H1 (cell line): ENCODE measurements around the gene DNAAF5. TPM values are rescaled to one million over a fixed set of nuclear protein-coding genes. Genes with fewer than 3 reads are reported as not detected.

Experiments
- CTCF ChIA-PET: fragments of 300-600 bp; sonication (Branson Sonifier 250); formaldehyde crosslinking; loops from one replicate; lab custom pipeline; 2021; ENCODE audit not compliant: partially characterized antibody; lab: Charles Lee
- POLR2A ChIA-PET: fragments of 300-600 bp; sonication (Branson Sonifier 250); formaldehyde crosslinking; loops from one replicate; lab custom pipeline; 2021; ENCODE audit warnings: inconsistent platforms; ENCODE audit not compliant: partially characterized antibody; lab: Charles Lee
- DNase-seq, 2 experiments: peaks; one replicate each; pipeline versions ENCODE4 v3.0.0 to v3.0.0-alpha.2; 2010 to 2022; ENCODE audit warnings: low spot score in 2 of 2, low read depth in 1 of 2, mixed read lengths in 1 of 2
- FAIRE-seq: peaks from 2 replicates; lab custom pipeline; 2011; peaks lifted over from hg19 to GRCh38; lab: Jason Lieb, UNC
- H2AFZ ChIP-seq: 2 replicates; pipeline ENCODE4 v1.8.1; 2012; ENCODE audit warnings: low read length, inconsistent platforms
- H2AK5ac ChIP-seq: 2 replicates; pipeline ENCODE4 v1.6.1; 2013; ENCODE audit warnings: low read depth, low read length
- H2BK120ac ChIP-seq: replicated peaks from 2 replicates; pipeline ENCODE3; 2013; ENCODE audit warnings: low read depth, low read length, inconsistent platforms
- H2BK12ac ChIP-seq: 2 replicates; pipeline ENCODE4 v1.6.1; 2013; ENCODE audit warnings: low read depth, low read length
- H2BK15ac ChIP-seq: 2 replicates; pipeline ENCODE4 v1.6.1; 2013; ENCODE audit warnings: low read length
- H2BK20ac ChIP-seq: 2 replicates; pipeline ENCODE4 v1.6.1; 2013; ENCODE audit warnings: low read length
- H2BK5ac ChIP-seq: 2 replicates; pipeline ENCODE4 v1.6.1; 2013; ENCODE audit warnings: low read depth, low read length
- H3K14ac ChIP-seq: 2 replicates; pipeline ENCODE4 v1.6.1; 2013; ENCODE audit warnings: inconsistent platforms; ENCODE audit not compliant: insufficient read length
- H3K18ac ChIP-seq: 2 replicates; pipeline ENCODE4 v1.6.1; 2013; ENCODE audit warnings: low read length; ENCODE audit errors: extremely low read depth
- H3K23ac ChIP-seq: 2 replicates; pipeline ENCODE4 v1.6.1; 2013; ENCODE audit warnings: inconsistent platforms; ENCODE audit not compliant: insufficient read length
- H3K23me2 ChIP-seq: 2 replicates; pipeline ENCODE4 v1.6.1; 2013; ENCODE audit warnings: low read depth, low read length
- H3K27ac ChIP-seq: 2 replicates; pipeline ENCODE4 v1.6.1; 2011; ENCODE audit warnings: low read depth, low read length, inconsistent platforms
- H3K27me3 ChIP-seq, 4 experiments: replicated peaks in 1 of 4; 1 replicate in 1 of 4; 2 replicates in 3 of 4; pipeline versions ENCODE4 v1.6.1 to v1.8.1; 2011 to 2013; ENCODE audit warnings: low read length in 3 of 4, mild to moderate bottlenecking in 3 of 4, inconsistent platforms in 2 of 4, mixed read lengths in 2 of 4, moderate library complexity in 1 of 4; ENCODE audit not compliant: control insufficient read depth in 3 of 4, insufficient read depth in 3 of 4; ENCODE audit errors: extremely low read depth in 1 of 4
- H3K36me3 ChIP-seq, 4 experiments: 2 replicates each; pipeline versions ENCODE4 v1.6.1 to v1.8.1; 2011 to 2013; ENCODE audit warnings: mild to moderate bottlenecking in 4 of 4, low read length in 3 of 4, moderate library complexity in 2 of 4, control low read depth in 1 of 4, inconsistent platforms in 1 of 4; ENCODE audit not compliant: insufficient read depth in 4 of 4, control insufficient read depth in 2 of 4
- H3K4ac ChIP-seq: replicated peaks from 2 replicates; pipeline ENCODE3; 2013; ENCODE audit warnings: low read length, low read depth, mixed read lengths, inconsistent platforms; ENCODE audit not compliant: insufficient read length
- H3K4me1 ChIP-seq, 4 experiments: replicated peaks in 1 of 4; 1 replicate in 1 of 4; 2 replicates in 3 of 4; pipeline versions ENCODE4 v1.6.1 to v1.8.1; 2011 to 2013; ENCODE audit warnings: low read length in 3 of 4, inconsistent platforms in 2 of 4, mixed read lengths in 1 of 4; ENCODE audit not compliant: insufficient read depth in 4 of 4, control insufficient read depth in 3 of 4
- H3K4me2 ChIP-seq, 2 experiments: 2 replicates each; pipeline versions ENCODE4 v1.6.1 to v1.8.1; 2011 to 2013; ENCODE audit warnings: low read depth in 2 of 2, low read length in 2 of 2, control low read depth in 1 of 2, inconsistent platforms in 1 of 2, mild to moderate bottlenecking in 1 of 2; ENCODE audit not compliant: insufficient read depth in 1 of 2
- H3K4me3 ChIP-seq, 4 experiments: fragments of 200-600, 300-600 bp in 1 of 4; sonication (generic), shearing (Covaris generic), sonication (Bioruptor Twin) in 1 of 4; 2 replicates each; pipeline versions ENCODE4 v1.5.1 to v1.8.1; 2011 to 2016; ENCODE audit warnings: low read length in 4 of 4, low read depth in 3 of 4, control low read depth in 2 of 4, inconsistent platforms in 2 of 4, mild to moderate bottlenecking in 2 of 4, mixed read lengths in 1 of 4, moderate library complexity in 1 of 4; ENCODE audit not compliant: insufficient read depth in 2 of 4; ENCODE audit errors: extremely low read depth in 1 of 4
- H3K56ac ChIP-seq: replicated peaks from 2 replicates; pipeline ENCODE3; 2013; ENCODE audit warnings: low read depth, mild to moderate bottlenecking, mixed read lengths, low read length, inconsistent platforms; ENCODE audit not compliant: insufficient read length
- H3K79me1 ChIP-seq: 2 replicates; pipeline ENCODE4 v1.6.1; 2013; ENCODE audit warnings: low read depth, low read length, control low read depth
- H3K79me2 ChIP-seq, 2 experiments: 2 replicates each; pipeline versions ENCODE4 v1.6.1 to v1.8.1; 2012 to 2013; ENCODE audit warnings: low read length in 2 of 2, mild to moderate bottlenecking in 2 of 2, inconsistent platforms in 1 of 2; ENCODE audit not compliant: insufficient read depth in 2 of 2, control insufficient read depth in 1 of 2
- H3K9ac ChIP-seq, 4 experiments: replicated peaks in 1 of 4; 1 replicate in 1 of 4; 2 replicates in 3 of 4; pipeline versions ENCODE4 v1.6.1 to v1.8.1; 2011 to 2013; ENCODE audit warnings: low read depth in 3 of 4, low read length in 3 of 4, control low read depth in 2 of 4, mild to moderate bottlenecking in 2 of 4, moderate library complexity in 2 of 4, inconsistent platforms in 1 of 4; ENCODE audit errors: extremely low read depth in 1 of 4
- H3K9me3 ChIP-seq, 2 experiments: 2 replicates each; pipeline versions ENCODE4 v1.6.1 to v1.8.1; 2012 to 2013; ENCODE audit warnings: mild to moderate bottlenecking in 2 of 2, moderate library complexity in 2 of 2, control low read depth in 1 of 2, inconsistent platforms in 1 of 2, low read depth in 1 of 2, low read length in 1 of 2, mixed read lengths in 1 of 2; ENCODE audit not compliant: insufficient read depth in 2 of 2
- H4K20me1 ChIP-seq, 2 experiments: replicated peaks in 1 of 2; 2 replicates each; pipeline versions ENCODE3 to v1.8.1; 2011 to 2013; ENCODE audit warnings: inconsistent platforms in 2 of 2, low read length in 2 of 2, mild to moderate bottlenecking in 1 of 2; ENCODE audit not compliant: insufficient read depth in 2 of 2, control insufficient read depth in 1 of 2
- H4K5ac ChIP-seq: 2 replicates; pipeline ENCODE4 v1.6.1; 2013; ENCODE audit warnings: low read length, low read depth, mixed read lengths, inconsistent platforms; ENCODE audit not compliant: insufficient read length
- H4K8ac ChIP-seq: 2 replicates; pipeline ENCODE4 v1.8.0; 2013; ENCODE audit warnings: mild to moderate bottlenecking, moderate library complexity, low read length, inconsistent platforms; ENCODE audit not compliant: insufficient read depth; ENCODE audit errors: extremely low read depth
- H4K91ac ChIP-seq: replicated peaks from 2 replicates; pipeline ENCODE3; 2013; ENCODE audit warnings: low read length, mixed read lengths, inconsistent platforms; ENCODE audit not compliant: insufficient read length
- CREB1 ChIP-seq: IDR thresholded peaks from 2 replicates; pipeline ENCODE4 v1.6.1; 2012; ENCODE audit warnings: inconsistent platforms
- HDAC6 ChIP-seq: IDR thresholded peaks from one replicate; pipeline ENCODE4 v1.7.1; 2012; ENCODE audit warnings: low read depth, mild to moderate bottlenecking, inconsistent platforms, low read length, moderate library complexity
- MAFK ChIP-seq: IDR thresholded peaks from 2 replicates; pipeline ENCODE4 v1.6.1; 2012; ENCODE audit warnings: low read depth, mild to moderate bottlenecking, improper control_type of control experiment, low read length
- POLR2AphosphoS5 ChIP-seq: IDR thresholded peaks from 2 replicates; pipeline ENCODE4 v1.6.1; 2011; ENCODE audit warnings: low read depth, low read length
- WGBS, 2 experiments: shearing (Covaris generic) in 1 of 2; methylation state at CpG; one replicate each; pipeline versions ENCODE4 v1.1.6 to v1.1.7; 2013 to 2015; ENCODE audit warnings: low lambda C conversion rate in 2 of 2, mixed read lengths in 2 of 2, inconsistent platforms in 1 of 2, low coverage in 1 of 2, missing lambda C conversion rate in 1 of 2; ENCODE audit not compliant: insufficient replicate concordance in 2 of 2, insufficient coverage in 1 of 2, insufficient read length in 1 of 2; ENCODE audit errors: extremely low coverage in 1 of 2, missing lambda C conversion rate in 1 of 2; 5-methylcytosine and 5-hydroxymethylcytosine counted together
- polyA plus RNA-seq, 7 experiments: library from polyadenylated mRNA; depleted of rRNA in 3 of 7; stranded (reverse) in 5 of 7; unstranded in 2 of 7; fragments of >200 nt in 5 of 7; fragments of 200-250 nt in 2 of 7; gene quantifications; 1 replicate in 5 of 7; 2 replicates in 1 of 7; 4 replicates in 1 of 7; pipeline versions ENCODE4 v1.2.1 to v1.2.3, GENCODE V29; 2011 to 2013; ENCODE audit warnings: missing spikeins in 2 of 7, mixed read lengths in 2 of 7
- total RNA-seq: library from RNA; stranded (reverse); fragmentation: NEBNext Ultra II Directional; extraction: Animal tissue kit (Norgen Biotek cat#: 25700); gene quantifications from 2 replicates; pipeline ENCODE4 v1.2.1, GENCODE V29; 2021

Gene DNAAF5
- total and polyA plus RNA-seq, 2 of the 8 experiments (the other 6 are each of a cell fraction or from before 2014, with no cell fraction given), result 55.1 to 95.9 TPM

DNA sequence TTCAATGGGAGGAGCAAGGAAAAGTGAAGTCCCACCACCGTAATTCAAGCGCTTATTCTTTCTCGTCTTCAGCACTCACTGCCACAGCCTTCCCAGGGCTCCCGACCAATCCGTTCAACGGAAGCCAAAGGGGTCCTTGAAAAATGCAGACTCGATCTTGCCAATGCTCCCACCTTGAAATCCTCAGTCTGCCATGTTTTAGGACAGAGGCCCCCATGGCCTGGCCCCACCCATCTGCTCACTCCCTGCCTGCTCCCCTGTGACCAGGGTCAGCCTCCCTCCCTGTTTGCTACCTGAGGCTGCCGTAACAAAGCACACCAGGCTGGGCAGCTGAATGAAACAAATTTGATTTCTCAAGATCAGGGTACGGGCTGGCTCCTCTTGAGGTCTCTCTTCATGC lies 3.0 kb upstream of the DNAAF5 start:
- Histone ChIP-seq H3K23me2 (peaks cover 3% of the 10 kb centered on the region; the same call in 1 of the 2 replicates), H3K23ac (no peak overlapping the region), H3K4me1 (peaks cover 0 to 10% (median 4%) of the 10 kb centered on the region in 4 experiments; a peak in 5 of 7 replicates), H3K14ac (no peak overlapping the region), H3K18ac (no peak overlapping the region), H2BK15ac (no peak overlapping the region), H4K20me1 (peaks cover 0 to 2% of the 10 kb centered on the region in 2 experiments), H3K79me2 (peaks cover 10 to 64% of the 10 kb centered on the region in 2 experiments), H2BK120ac (no peak overlapping the region), H2AFZ (no peak overlapping the region), H4K5ac (no peak overlapping the region), H4K91ac (no peak overlapping the region), H2BK20ac (no peak overlapping the region), H3K36me3 (peaks cover 0 to 35% (median 11%) of the 10 kb centered on the region in 4 experiments; a peak in 7 of 8 replicates), H3K4ac (no peak overlapping the region), H4K8ac (no peak overlapping the region; the same call in 1 of the 2 replicates), H3K9me3 (peaks cover 25 to 35% of the 10 kb centered on the region in 2 experiments), H2BK12ac (no peak overlapping the region), H3K9ac (no peak overlapping the region), H2AK5ac (no peak overlapping the region), H3K27me3 (no peaks in the 10 kb centered on the region), H2BK5ac (no peak overlapping the region), H3K56ac (no peak overlapping the region), H3K4me2 (no peak overlapping the region), H3K4me3 (no peak overlapping the region), H3K79me1 (peaks cover 17% of the 10 kb centered on the region), H3K27ac (no peak overlapping the region)
- FAIRE-seq, result no peak
- ChIA-PET CTCF (no interaction called here), POLR2A (no interaction called here)
- WGBS, 2 experiments, result 93% methylated on average over 9 of the region's 9 CpGs; no CpG with 5 or more reads in 1 of the 2 experiments
- no peak for DNase-seq
- TF ChIP-seq HDAC6 (no peak), POLR2AphosphoS5 (no peak), CREB1 (no peak), MAFK (no peak)
